T-cell (primary cell): ENCODE results near the gene KIAA1217. TPM values are rescaled to one million over a fixed set of nuclear protein-coding genes. Genes with fewer than 3 reads are reported as not detected.

Experiments used
- ATAC-seq, 4 experiments: fragments of 200-7000 bp in 3 of 4; fragments of 150-1000 bp in 1 of 4; cut with Tn5 transposase; replicated peaks in 1 of 4; 1 replicate in 3 of 4; 2 replicates in 1 of 4; pipeline ENCODE4 v1.10.0; 2021; ENCODE audit warnings: moderate library complexity in 3 of 4, mild to moderate bottlenecking in 2 of 4, moderate number of reproducible peaks in 1 of 4
- CTCF ChIA-PET, 2 donors: fragments of 300-600 bp; sonication (Branson Sonifier 250); formaldehyde crosslinking; loops; one replicate each; lab custom pipeline; 2022; ENCODE audit warnings: antibody characterized with exemption in 2 of 2; lab: Charles Lee
- POLR2A ChIA-PET, 2 donors: fragments of 300-600 bp; sonication (Branson Sonifier 250); formaldehyde crosslinking; loops; one replicate each; lab custom pipeline; 2022; ENCODE audit warnings: antibody characterized with exemption in 2 of 2; lab: Charles Lee
- DNase-seq, 35 experiments: peaks; one replicate each; pipeline versions ENCODE4 v3.0.0 to v3.0.0-alpha.2; 2013 to 2023
- H3K27ac ChIP-seq: one replicate; pipeline ENCODE4 v1.5.1; 2013; ENCODE audit warnings: low read length
- H3K27me3 ChIP-seq, 2 experiments: replicated peaks in 1 of 2; 1 replicate in 1 of 2; 2 replicates in 1 of 2; pipeline versions ENCODE4 v1.6.1 to v1.7.0; 2013; ENCODE audit warnings: low read length in 1 of 2, mixed read lengths in 1 of 2; ENCODE audit not compliant: control insufficient read depth in 2 of 2, insufficient read depth in 2 of 2; ENCODE audit errors: extremely low read depth in 1 of 2
- H3K36me3 ChIP-seq, 2 donors: 1 replicate in 1 of 2; 2 replicates in 1 of 2; pipeline versions ENCODE4 v1.6.1 to v1.7.0; 2013; ENCODE audit warnings: low read length in 1 of 2; ENCODE audit not compliant: control insufficient read depth in 2 of 2, insufficient read depth in 1 of 2; ENCODE audit errors: extremely low read depth in 1 of 2
- H3K4me1 ChIP-seq, 2 experiments: 1 replicate in 1 of 2; 2 replicates in 1 of 2; pipeline versions ENCODE4 v1.6.1 to v1.7.0; 2013; ENCODE audit warnings: low read length in 2 of 2, mixed read lengths in 1 of 2; ENCODE audit not compliant: insufficient read depth in 2 of 2, control insufficient read depth in 1 of 2; ENCODE audit errors: extremely low read depth in 1 of 2
- H3K4me3 ChIP-seq, 2 donors: 1 replicate in 1 of 2; 2 replicates in 1 of 2; pipeline versions ENCODE4 v1.5.1 to v1.7.0; 2013; ENCODE audit warnings: mild to moderate bottlenecking in 2 of 2, low read length in 1 of 2, moderate library complexity in 1 of 2; ENCODE audit not compliant: control insufficient read depth in 1 of 2; ENCODE audit errors: extremely low read depth in 1 of 2
- H3K9me3 ChIP-seq: 2 replicates; pipeline ENCODE4 v1.7.0; 2013
- H3K27ac Mint-ChIP-seq, 2 donors: one replicate each; pipeline ENCODE4 v1.8.0; 2020 to 2021; ENCODE audit warnings: mild to moderate bottlenecking in 2 of 2, mixed read lengths in 2 of 2
- H3K27me3 Mint-ChIP-seq, 2 donors: one replicate each; pipeline ENCODE4 v1.8.0; 2021 to 2022; ENCODE audit warnings: mixed read lengths in 2 of 2
- H3K36me3 Mint-ChIP-seq: one replicate; pipeline ENCODE4 v1.8.0; 2021; ENCODE audit warnings: mixed read lengths
- H3K4me1 Mint-ChIP-seq, 3 donors: one replicate each; pipeline ENCODE4 v1.8.0; 2020 to 2022; ENCODE audit warnings: mixed read lengths in 3 of 3, mild to moderate bottlenecking in 1 of 3
- H3K4me3 Mint-ChIP-seq, 3 donors: one replicate each; pipeline ENCODE4 v1.8.0; 2020 to 2022; ENCODE audit warnings: mild to moderate bottlenecking in 3 of 3, mixed read lengths in 3 of 3, moderate library complexity in 3 of 3
- H3K9me3 Mint-ChIP-seq, 3 donors: one replicate each; pipeline ENCODE4 v1.8.0; 2020 to 2022; ENCODE audit warnings: mixed read lengths in 3 of 3
- WGBS: methylation state at CpG from one replicate; pipeline ENCODE4 v1.1.5; 2013; ENCODE audit warnings: missing lambda C conversion rate; ENCODE audit not compliant: insufficient coverage; 5-methylcytosine and 5-hydroxymethylcytosine counted together
- total RNA-seq, 35 experiments: library from RNA in 6 of 35; stranded (reverse) in 6 of 35; fragments of 120-200 nt in 1 of 35; gene quantifications; one replicate each; pipeline versions ENCODE4 v1.2.1 to v1.2.4 and lab custom pipeline; 2013 to 2026

KIAA1217 gene
- total RNA-seq, 5 donors from 2014 or later (not counting 1 experiment from before 2014, with no cell fraction given): 0.12 to 1.2 (median 0.66) TPM; not detected in 1

- Histone ChIP-seq H3K27ac (no peak overlapping the region), H3K4me1 (no peaks in the 10 kb centered on the region), H3K36me3 (no peaks in the 10 kb centered on the region), H3K9me3 (no peaks in the 10 kb centered on the region), H3K27me3 (no peaks in the 10 kb centered on the region), H3K4me3 (no peak overlapping the region)
- CTCF ChIA-PET: interaction anchor here in 1 of 2 donors (0.6 kb wide), 1 partner anchor 22 kb away, joined by 3 read pairs; no protein-coding TSS in a partner anchor
- H3K27ac Mint-ChIP-seq: no peak overlapping the region
- WGBS: 86% methylated on average over 4 of the region's 6 CpGs
- H3K4me3 Mint-ChIP-seq: no peak overlapping the region
- H3K4me1 Mint-ChIP-seq: no peaks in the 10 kb centered on the region
- DNase-seq (no peak), ATAC-seq (no peak)
- H3K36me3 Mint-ChIP-seq: no peaks in the 10 kb centered on the region
- POLR2A ChIA-PET: no interaction called here
- peaks cover 0 to 5% of the 10 kb centered on the region in 2 donors for H3K27me3 Mint-ChIP-seq
- no peaks in the 10 kb centered on the region for H3K9me3 Mint-ChIP-seq
Observed at GRCh38 chr10:24494777-24495176, 285.8 kb downstream of the KIAA1217 start.

GRCh38 chr10:24495666-24496460 is 286.9 kb downstream of the KIAA1217 start:
- CTCF ChIA-PET: no interaction called here
- POLR2A ChIA-PET: no interaction called here
- no peak for DNase-seq
- H3K9me3 ChIP-seq: no peaks in the 10 kb centered on the region
- Mint-ChIP-seq H3K4me3 (no peak overlapping the region), H3K4me1 (no peaks in the 10 kb centered on the region), H3K36me3 (no peaks in the 10 kb centered on the region), H3K27ac (no peak overlapping the region), H3K27me3 (peaks cover 0 to 5% of the 10 kb centered on the region in 2 donors), H3K9me3 (no peaks in the 10 kb centered on the region)
- H3K4me1 ChIP-seq: no peaks in the 10 kb centered on the region
- WGBS: 80% methylated on average over 7 of the region's 10 CpGs
- no peak for ATAC-seq
- no peaks in the 10 kb centered on the region for H3K27me3 ChIP-seq
- no peak overlapping the region for H3K27ac ChIP-seq
- no peak overlapping the region for H3K4me3 ChIP-seq
- no peaks in the 10 kb centered on the region for H3K36me3 ChIP-seq

- no peak for ATAC-seq
- Mint-ChIP-seq H3K27me3 (peaks cover 0 to 5% of the 10 kb centered on the region in 2 donors), H3K36me3 (no peaks in the 10 kb centered on the region), H3K4me3 (no peak overlapping the region), H3K9me3 (no peaks in the 10 kb centered on the region), H3K4me1 (no peaks in the 10 kb centered on the region), H3K27ac (no peak overlapping the region)
- CTCF ChIA-PET: no interaction called here
- WGBS: 92% methylated on average over 3 of the region's 8 CpGs
- no peaks in the 10 kb centered on the region for H3K27me3 ChIP-seq
- POLR2A ChIA-PET: no interaction called here
- H3K36me3 ChIP-seq: no peaks in the 10 kb centered on the region
- H3K4me1 ChIP-seq: no peaks in the 10 kb centered on the region
- H3K4me3 ChIP-seq: no peak overlapping the region
- no peak overlapping the region for H3K27ac ChIP-seq
- no peak for DNase-seq
- H3K9me3 ChIP-seq: no peaks in the 10 kb centered on the region
Observed at GRCh38 chr10:24496906-24497305, 288.0 kb downstream of the KIAA1217 start.

- Mint-ChIP-seq H3K9me3 (no peaks in the 10 kb centered on the region), H3K27me3 (no peaks in the 10 kb centered on the region), H3K4me3 (no peak overlapping the region), H3K36me3 (no peaks in the 10 kb centered on the region), H3K27ac (no peak overlapping the region), H3K4me1 (no peaks in the 10 kb centered on the region)
- 100% methylated on average over 5 of the region's 10 CpGs for WGBS
- ChIA-PET CTCF (interaction anchor here in 1 of 2 donors (0.6 kb wide), 3 partner anchors 10 to 745 kb away, joined by 4 to 8 read pairs (median 6); no protein-coding TSS in a partner anchor), POLR2A (interaction anchor here in 1 of 2 donors (0.6 kb wide), 1 partner anchor 305 kb away, joined by 4 read pairs; no protein-coding TSS in a partner anchor)
- DNase-seq: no peak
- ATAC-seq: no peak
- no peaks in the 10 kb centered on the region for H3K4me1 ChIP-seq
- H3K9me3 ChIP-seq: peaks cover under 1% of the 10 kb centered on the region
- no peak overlapping the region for H3K4me3 ChIP-seq
- H3K27me3 ChIP-seq: peaks cover 0 to 13% of the 10 kb centered on the region in 2 experiments
- H3K36me3 ChIP-seq: no peaks in the 10 kb centered on the region
- no peak overlapping the region for H3K27ac ChIP-seq
Observed at GRCh38 chr10:24501056-24501711, 292.2 kb downstream of the KIAA1217 start.

- 100% methylated on average over 2 of the region's 10 CpGs for WGBS
- CTCF ChIA-PET: interaction anchor here (0.6 to 0.7 kb wide), 4 partner anchors 9 to 507 kb away, joined by 3 to 8 read pairs (median 4); no protein-coding TSS in a partner anchor
- DNase-seq (no peak), ATAC-seq (no peak)
- Mint-ChIP-seq H3K27ac (no peak overlapping the region), H3K4me3 (no peak overlapping the region), H3K36me3 (no peaks in the 10 kb centered on the region), H3K9me3 (peaks cover 3 to 6% (median 5%) of the 10 kb centered on the region in 3 donors), H3K27me3 (peaks cover 0 to 5% of the 10 kb centered on the region in 2 donors), H3K4me1 (no peaks in the 10 kb centered on the region)
- POLR2A ChIA-PET: interaction anchor here in 1 of 2 donors (0.6 kb wide), 1 partner anchor 313 kb away, joined by 3 read pairs; no protein-coding TSS in a partner anchor
- H3K36me3 ChIP-seq: no peaks in the 10 kb centered on the region
- no peak overlapping the region for H3K4me3 ChIP-seq
- peaks cover 0 to 13% of the 10 kb centered on the region in 2 experiments for H3K27me3 ChIP-seq
- H3K27ac ChIP-seq: no peak overlapping the region
- peaks cover 3% of the 10 kb centered on the region for H3K9me3 ChIP-seq
- H3K4me1 ChIP-seq: no peaks in the 10 kb centered on the region
Observed at GRCh38 chr10:24502006-24502405, 293.1 kb downstream of the KIAA1217 start.

GRCh38 chr10:24502801-24503460 is 294.0 kb downstream of the KIAA1217 start:
- H3K4me1 Mint-ChIP-seq: no peaks in the 10 kb centered on the region
- peaks cover 8 to 12% (median 12%) of the 10 kb centered on the region in 3 donors for H3K9me3 Mint-ChIP-seq
- Histone ChIP-seq H3K27me3 (peaks cover 0 to 13% of the 10 kb centered on the region in 2 experiments), H3K9me3 (peaks cover 3% of the 10 kb centered on the region), H3K36me3 (no peaks in the 10 kb centered on the region), H3K4me3 (no peak overlapping the region), H3K4me1 (no peaks in the 10 kb centered on the region), H3K27ac (no peak overlapping the region)
- DNase-seq (no peak), ATAC-seq (no peak)
- WGBS: 70% methylated on average over 2 of the region's 6 CpGs
- no peak overlapping the region for H3K27ac Mint-ChIP-seq
- ChIA-PET POLR2A (no interaction called here), CTCF (interaction anchor here in 1 of 2 donors (0.7 kb wide), 1 partner anchor 134 kb away, joined by 4 read pairs; no protein-coding TSS in a partner anchor)
- H3K4me3 Mint-ChIP-seq: no peak overlapping the region
- peaks cover 0 to 5% of the 10 kb centered on the region in 2 donors for H3K27me3 Mint-ChIP-seq
- H3K36me3 Mint-ChIP-seq: no peaks in the 10 kb centered on the region
